Stimulated activated CD8-positive, alpha-beta memory T cell treated with anti-CD3 and anti-CD28 coated beads, Interleukin-4, amount 100 ng/mL, for 24 hours (primary cell): Measurements from ENCODE around the gene PRC1.
"Not testable (repeated sequence)": the region's sequence is repeated elsewhere in the genome, so short reads cannot be mapped to it uniquely, and the experiment has no call there.

ENCODE experiments used
- DNase-seq: peaks from one replicate; pipeline ENCODE4 v3.0.0-alpha.2; 2020; ENCODE audit warnings: low read depth

Gene PRC1

DNA sequence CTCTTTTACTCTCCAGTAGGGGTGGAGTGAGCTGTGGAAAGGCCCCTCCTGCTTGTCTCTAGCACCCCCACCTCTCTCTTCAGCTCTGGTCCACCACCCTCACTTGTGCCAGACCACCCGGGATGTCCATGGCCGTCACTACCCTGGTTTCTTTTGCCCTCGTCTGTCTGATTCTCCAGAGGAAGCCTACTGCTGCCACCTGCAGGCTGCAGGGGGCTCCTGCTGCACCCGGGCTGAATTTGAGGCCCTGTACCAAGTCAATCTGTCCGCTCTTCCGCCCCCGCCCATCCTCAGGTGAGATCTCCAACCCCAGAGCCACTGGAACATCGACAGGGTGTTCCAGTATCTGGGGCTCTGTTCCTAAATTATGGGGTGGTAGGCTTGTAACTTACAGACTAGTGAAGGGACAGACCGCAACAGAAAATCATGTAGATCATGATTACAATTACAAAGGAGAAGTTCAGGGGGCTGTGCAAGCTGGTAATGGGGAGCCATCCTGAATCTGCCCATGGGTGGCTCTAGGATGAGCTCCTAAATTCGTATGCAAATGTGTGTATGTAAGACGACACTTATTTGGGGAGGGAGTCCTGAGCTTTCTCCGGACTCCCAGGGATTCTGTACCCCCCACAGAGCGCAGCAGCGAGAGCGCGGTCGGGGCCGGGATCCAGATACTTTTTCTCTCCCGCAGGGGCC lies 59.9 kb downstream of the PRC1 start:
- DNase-seq = peak; percentile 81

DNA sequence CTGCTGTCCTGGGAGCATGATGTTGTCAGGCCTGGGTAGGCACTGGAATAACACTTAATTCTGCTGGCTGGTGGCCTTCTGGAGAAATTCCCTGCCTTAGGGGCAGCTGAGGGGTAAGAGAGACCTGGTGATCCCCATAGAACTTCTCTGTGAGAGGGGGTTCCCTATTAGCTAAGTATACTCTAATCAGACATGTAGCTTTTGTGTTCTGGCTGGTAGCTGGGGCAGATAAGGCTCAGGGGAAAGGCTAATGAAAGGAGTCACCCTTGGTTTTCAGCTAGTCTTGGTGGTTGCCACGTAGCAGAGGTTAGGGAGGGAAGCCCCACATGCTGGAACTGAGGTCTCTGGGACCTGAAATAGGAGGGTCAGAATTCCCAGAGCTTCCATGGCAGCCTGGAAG lies 61.0 kb downstream of the PRC1 start:
- no peak for DNase-seq

DNA sequence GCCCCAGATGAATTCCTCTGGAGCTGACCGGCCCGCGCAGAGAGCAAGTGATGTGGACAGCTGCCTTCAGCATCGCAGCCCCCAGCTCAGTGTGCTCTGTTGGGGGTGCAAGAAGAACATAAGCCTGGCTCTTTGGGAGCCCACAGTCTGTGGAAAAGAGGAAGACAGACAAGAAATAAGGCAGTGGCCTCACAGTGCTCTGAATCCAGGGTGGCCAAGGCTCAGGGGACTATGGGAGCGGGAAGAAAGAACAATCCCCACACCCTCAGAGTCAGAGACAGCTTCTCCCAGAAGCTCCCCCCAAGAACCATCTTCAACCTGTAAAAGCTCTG lies 61.7 kb downstream of the PRC1 start:
- no peak for DNase-seq

DNA sequence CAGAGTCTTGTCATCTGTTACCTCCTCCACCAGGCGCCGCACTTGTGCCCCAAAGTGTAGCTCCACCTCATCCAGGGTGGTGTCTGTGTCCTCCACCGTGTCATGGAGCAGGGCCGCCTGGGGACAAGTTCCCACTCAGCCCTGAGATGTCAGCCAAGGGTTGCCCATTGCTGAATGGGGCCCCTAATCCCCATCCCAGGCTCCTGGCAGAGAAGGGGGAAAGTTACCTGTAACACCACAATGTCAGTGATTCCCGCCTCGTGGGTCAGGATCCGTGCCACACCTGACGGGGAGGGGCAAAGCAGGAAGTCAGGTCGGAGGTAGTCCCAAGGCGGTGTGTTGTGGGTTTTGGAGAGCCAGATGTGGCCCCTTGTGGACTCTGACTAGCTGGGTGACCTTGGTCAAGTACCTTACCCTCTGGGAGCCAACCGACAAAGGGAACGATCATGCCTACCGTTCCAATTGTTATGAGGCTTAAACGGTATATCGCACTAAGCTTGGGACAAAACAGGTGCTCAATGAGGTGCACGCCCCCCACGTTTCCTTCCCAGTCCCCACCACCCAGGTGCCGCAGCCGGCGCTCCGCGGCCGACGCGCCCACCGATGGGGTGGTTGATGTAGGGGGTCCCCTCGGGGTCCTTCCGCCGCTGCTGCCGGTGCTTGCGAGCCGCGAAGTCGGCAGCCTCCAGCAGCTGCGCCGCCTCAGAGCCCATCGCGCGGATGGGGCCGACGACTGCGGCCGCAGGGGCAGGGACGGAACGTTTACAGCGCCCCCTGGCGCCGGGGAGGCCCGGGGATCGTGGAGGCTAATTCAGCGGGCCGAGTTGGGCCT lies 62.3 kb downstream of the PRC1 start, which contains the start of gene HDDC3:
Gene HDDC3, minus strand, starts transcription at position 722 of the 832 bp plus-strand sequence. Its CDS starts 9 bp downstream, at position 713.
- peak; percentile 85 for DNase-seq

DNA sequence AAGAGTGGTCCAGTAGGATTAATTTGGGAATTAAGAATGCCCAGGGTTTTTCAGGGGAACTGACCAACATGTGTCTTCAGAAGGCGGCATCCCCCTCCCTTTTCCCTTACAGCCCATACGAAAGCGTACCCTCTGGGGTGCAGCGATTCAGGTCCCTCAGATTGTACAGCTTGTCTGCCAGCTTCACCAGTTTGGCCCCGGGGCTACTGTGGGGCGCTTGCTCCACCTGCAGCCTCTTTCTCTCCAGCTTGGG lies 62.8 kb downstream of the PRC1 start:
- DNase-seq = no peak

DNA sequence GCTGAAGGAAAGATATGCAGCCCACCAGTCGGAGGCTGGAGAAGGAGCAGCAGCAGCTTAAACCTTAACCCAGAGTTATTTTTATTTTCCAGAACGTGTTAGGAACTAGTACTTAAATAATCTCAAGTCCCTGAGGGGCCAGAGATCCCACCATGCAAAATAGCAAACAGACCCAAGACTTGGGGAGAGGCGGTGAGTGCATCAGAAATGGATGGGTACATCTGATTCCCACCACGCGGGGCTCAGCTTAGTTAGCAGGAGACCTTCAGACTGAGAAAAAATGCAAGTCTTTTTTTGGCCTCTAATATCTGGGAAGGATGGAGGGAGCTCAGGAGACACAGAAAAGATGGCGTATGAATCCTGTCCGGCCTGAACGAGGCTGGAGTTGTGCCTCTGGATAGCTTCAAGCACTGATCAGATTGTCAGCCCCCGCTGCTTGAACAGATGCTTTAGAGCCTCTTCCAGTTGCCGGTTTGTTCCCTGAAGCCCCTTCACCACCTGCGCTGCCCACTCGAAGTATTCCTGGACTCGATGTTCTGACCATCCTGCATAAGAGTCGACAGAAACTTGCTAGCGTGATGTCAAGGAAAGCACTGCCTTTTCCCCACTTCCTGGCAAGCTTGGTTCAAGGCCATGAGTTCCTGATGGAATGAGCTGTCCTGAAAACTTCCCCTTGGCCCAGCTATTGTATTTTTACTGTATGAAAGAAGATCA lies 63.3 kb downstream of the PRC1 start:
- DNase-seq = no peak

DNA sequence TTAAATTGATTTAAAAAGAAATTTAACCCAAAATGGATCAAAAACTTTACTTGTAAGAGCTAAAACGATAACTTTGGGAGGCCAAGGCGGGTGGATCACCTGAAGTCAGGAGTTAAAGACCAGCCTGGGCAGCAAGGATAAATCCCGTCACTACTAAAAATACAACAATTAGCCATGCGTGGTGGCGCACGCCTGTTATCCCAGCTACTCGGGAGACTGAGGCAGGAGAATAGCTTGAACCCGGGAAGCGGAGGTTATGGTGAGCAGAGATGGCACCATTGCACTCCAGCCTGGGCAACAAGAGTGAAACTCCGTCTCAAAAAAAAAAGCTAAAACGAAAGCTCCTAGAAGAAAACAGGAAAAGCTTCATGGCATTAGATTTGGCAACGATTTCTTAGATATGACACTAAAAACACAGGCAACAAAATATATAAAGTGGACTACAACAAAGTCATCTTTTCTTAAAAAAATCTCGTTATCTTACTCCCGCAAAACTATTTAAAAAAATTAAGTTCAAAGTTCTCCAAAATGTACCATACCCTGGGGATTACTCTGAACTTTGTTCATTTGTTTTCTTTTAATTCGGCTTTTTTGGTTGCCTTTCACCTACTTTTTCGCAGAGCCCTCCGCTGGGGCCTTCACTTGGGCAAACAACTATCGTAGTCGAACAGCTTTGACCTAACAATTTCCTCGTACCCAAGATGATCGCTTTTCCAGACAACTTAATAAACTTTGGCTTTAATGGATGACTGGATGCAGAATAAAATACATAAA lies 64.9 kb downstream of the PRC1 start:
- DNase-seq = no peak

DNA sequence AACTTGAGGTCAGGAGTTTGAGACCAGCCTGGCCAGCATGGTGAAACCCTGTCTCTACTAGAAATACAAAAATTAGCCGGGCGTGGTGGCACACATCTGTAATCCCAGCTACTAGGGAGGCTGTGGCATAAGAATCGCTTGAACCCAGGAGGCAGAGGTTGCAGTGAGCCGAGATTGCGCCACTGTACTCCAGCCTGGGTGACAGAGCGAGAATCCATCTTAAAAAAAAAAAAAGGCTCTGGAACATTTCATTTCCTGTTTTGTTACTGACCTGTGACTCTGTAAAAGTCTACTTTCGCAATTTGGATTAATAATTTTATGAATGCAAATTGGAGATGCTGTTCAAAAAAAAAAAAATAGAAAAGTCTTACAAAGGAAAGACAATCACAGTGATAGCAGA lies 66.2 kb downstream of the PRC1 start:
- not testable (repeated sequence) for DNase-seq

DNA sequence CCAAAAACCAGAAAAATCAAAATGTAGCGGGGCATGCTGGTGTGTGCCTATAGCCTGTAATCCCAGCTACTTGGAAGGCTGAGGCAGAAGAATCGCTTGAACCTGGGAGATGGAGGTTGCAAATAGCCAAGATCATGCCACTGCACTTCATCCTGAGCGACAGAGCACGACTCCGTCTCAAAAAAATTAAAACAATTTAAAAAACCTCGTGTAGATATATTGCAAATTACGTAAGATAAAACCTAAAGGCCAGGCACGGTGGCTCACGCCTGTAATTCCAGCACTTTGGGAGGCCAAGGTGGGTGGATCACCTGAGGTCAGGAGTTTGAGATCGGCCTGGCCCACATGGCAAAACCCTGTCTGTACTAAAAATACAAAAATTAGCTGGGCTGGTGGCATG lies 67.6 kb downstream of the PRC1 start:
- DNase-seq = not testable (repeated sequence)

DNA sequence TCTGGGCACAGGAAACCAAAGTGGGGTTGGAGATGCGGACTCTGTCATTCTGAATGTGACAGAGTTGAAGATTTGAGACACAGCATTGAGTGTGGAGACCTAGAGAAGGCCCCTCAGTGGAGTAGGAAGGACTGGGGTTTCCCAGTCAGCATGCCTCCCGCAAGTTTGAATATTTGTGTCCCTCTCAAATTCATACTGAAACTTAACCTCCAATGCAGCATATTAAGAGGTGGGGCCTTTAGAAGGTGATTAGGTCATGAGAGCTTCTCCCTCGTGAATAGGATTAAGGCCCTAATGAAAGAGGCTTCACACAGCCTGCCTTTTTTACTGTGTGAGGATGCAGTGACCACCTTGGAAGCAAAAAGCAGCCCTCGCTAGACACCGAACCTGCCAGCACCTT lies 70.0 kb downstream of the PRC1 start:
- DNase-seq = no peak

DNA sequence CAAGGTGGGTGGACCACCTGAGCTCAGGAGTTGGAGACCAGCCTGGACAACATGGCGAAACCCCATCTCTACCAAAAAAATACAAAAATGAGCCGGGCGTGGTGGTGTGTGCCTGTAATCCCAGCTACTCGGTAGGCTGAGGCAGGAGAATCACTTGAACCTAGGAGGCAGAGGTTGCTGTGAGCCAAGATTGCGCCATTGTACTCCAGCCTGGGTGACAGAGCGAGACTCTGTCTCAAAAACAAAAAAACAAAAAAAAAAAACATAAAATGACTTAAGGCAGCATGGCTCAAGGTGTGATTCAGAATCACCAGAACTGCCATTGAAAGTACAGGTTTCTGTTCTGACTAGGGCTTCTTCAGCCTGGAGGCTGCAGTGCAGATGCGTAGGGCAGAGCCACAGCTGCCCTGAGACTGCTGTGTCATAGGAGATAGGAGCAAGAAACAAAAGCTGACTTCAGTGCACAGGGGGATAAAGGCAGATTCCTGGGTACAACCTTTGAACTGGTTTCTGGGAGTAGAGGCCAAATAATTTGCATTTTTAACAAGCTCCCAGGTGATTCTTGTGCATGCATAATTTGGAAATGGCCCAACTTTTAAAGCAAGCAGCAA lies 71.5 kb downstream of the PRC1 start:
- not testable (repeated sequence) for DNase-seq

DNA sequence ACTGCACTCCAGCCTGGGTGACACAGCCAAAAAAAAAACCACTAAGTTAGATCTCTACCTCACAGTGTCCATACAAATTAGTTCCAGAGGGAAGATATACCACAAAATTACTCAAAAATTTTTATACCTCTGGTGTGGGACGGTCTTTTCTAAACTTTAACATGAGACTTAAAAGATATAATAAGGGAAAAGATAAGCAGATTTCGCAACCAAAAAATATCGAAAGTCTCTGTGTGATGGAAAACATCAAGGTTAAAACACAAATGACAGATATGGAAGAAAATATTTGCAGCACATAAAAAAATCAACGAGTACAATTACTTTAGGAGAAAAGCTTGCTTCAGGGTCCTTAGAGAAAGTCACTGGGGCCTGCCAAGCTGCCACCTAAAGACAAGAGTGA lies 72.4 kb downstream of the PRC1 start:
- no peak for DNase-seq

DNA sequence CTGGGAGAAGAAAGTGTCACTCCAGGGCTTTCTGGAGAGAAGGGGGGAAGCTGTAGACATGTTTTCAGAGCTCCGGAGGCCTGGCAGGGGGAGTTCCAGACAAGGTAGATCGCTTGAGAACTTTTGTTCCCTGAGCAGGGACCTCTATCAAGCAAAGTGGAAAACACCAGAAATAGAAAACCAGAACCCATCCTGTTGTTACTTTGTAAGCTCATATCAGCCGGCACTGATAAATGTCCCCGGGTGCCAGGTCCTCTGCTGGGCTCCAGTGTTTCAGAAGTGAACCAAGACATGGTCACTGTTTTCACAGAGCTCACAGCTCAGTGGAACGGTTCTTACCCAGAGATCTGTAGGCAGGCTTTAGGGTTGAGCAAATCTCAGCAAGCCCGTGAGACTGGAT lies 75.5 kb downstream of the PRC1 start:
- DNase-seq = no peak

DNA sequence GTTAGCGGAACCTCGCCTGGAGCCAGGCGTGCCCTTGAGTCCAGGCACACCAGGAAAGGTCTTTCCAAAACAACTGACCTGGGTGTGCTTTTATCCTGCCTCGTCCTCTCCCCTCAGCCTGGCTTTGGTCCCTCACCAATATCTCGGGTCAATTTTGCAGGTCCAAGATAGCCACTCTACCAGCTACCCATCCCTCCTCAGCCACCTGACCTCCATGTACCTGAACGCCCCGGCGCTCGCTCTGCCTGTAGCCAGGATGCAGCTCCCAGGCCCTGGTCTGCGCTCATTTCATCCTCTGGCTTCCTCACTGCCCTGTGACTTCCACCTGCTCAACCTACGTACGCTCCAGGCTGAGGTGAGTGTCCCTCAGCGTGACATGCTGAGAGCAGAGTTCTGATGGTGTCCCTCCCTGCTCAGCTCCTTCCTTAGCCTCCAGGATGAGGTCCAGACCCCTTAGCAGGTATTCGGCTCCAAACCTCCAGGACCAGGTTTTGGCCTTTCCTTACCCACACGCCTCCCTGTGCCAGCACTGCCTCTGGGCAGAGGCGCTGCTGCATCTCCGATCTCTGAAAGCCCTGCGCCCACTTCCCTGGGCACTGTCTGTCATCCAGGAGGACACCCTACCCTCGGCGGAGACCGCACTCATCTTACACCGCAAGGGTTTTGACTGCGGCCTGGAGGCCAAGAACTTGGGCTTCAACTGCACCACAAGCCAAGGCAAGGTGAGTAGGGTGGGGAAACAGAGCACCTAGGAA lies 76.1 kb downstream of the PRC1 start:
- no peak for DNase-seq

DNA sequence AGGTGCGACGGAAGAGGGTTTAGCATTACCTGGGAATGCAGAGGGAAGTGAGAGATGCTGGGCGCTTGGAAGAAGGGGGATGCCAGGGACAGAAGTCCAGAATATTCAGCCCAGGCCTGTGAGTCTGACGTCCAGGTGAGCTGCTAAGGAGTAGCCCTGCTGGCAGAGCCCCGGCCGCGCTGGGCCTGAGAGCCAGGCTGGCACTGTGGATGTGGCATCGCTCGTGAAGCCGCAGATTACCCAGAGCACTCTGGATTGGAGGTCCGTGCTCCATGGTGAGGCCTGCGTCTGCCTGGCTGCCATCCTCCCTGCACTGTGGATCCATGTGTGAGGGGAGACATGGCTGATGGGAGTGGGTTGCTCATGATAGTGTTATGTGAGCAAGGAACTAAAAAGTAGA lies 76.8 kb downstream of the PRC1 start:
- no peak for DNase-seq

DNA sequence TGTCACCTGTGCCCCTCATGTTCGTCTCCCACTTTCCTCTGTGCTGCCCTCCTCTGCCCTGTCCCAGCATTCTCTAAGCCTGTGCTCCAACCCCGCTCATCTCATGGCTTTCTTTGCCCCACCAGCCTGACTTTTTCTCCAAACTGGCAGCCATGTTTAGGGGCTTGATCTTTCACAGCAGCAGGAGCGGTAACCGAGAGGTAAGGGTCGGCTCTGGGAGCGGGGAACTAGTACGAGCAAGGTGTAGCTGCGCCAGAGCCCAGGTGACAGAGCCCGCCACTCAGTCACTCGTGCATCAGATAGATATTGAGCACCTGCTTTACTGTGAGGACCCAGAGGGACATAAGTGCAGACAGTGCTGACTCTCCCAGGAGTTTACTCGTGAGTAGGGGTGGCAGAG lies 77.9 kb downstream of the PRC1 start:
- DNase-seq = no peak
